ENCODE measurements around the gene IL17F. TPM values are rescaled to one million over a fixed set of nuclear protein-coding genes. Genes with fewer than 3 reads are reported as not detected.

The IL17F gene
- total RNA-seq, 1 experiment from 2014 or later, result not detected

- POLR2A ChIA-PET, result no interaction called here
- DNase-seq (ENCODE audit: low read depth, low spot score) (no peak), ATAC-seq (peak; percentile 31; the same call in 1 of the 2 replicates)
- H3K9me3 ChIP-seq (ENCODE audit: control insufficient read depth, insufficient read depth, low read depth, low read length), result no peaks in the 10 kb centered on the region
- intact Hi-C loops (cut with micrococcal nuclease; ENCODE audit: unreplicated experiment) (no loop called here), in situ Hi-C loops (cut with HindIII; ENCODE audit: low pct_unique_long_range_greater_than_20kb, low sequenced_read_pairs) (no loop called here)
- H3K4me1 ChIP-seq (ENCODE audit: control insufficient read depth, insufficient read depth, low read length), result no peaks in the 10 kb centered on the region
- no peak overlapping the region for H3K27ac ChIP-seq (ENCODE audit: low read length)
- H3K27me3 ChIP-seq (ENCODE audit: control insufficient read depth, insufficient read depth, low read length), result peaks cover 17% of the 10 kb centered on the region
- BruUV-seq (replicated peaks), result no TSS peak
- no peaks in the 10 kb centered on the region for H3K36me3 ChIP-seq (ENCODE audit: control insufficient read depth, insufficient read depth, low read length)
- CTCF ChIA-PET, result no interaction called here
- TF ChIP-seq POLR2AphosphoS5 (IDR thresholded peaks at IDR 0.05; ENCODE audit: low read depth, low read length), result no peak
- no peak for TF ChIP-seq CTCF (IDR thresholded peaks at IDR 0.05)
- no peak for TF ChIP-seq SIN3A (IDR thresholded peaks at IDR 0.05; ENCODE audit: borderline replicate concordance, insufficient read depth, low read depth, low read length)
- TF ChIP-seq TCF7L2 (IDR thresholded peaks at IDR 0.05; ENCODE audit: low read depth, low read length), result no peak
- no peak for TF ChIP-seq REST (IDR thresholded peaks at IDR 0.05; ENCODE audit: insufficient read depth in 1 of 2, low read depth in 2 of 2, low read length in 1 of 2)
- H3K4me3 ChIP-seq (ENCODE audit: low read depth in 2 of 2, low read length in 2 of 2), result no peak overlapping the region
Measured at GRCh38 chr6:52255434-52255833, 11.1 kb upstream of the IL17F start.

GRCh38 chr6:52254731-52255378 lies 10.6 kb upstream of the IL17F start:
- H3K9me3 ChIP-seq (ENCODE audit: control insufficient read depth, insufficient read depth, low read depth, low read length), result no peaks in the 10 kb centered on the region
- ChIA-PET CTCF (no interaction called here), POLR2A (no interaction called here)
- BruUV-seq (replicated peaks), result no TSS peak
- TF ChIP-seq POLR2AphosphoS5 (IDR thresholded peaks at IDR 0.05; ENCODE audit: low read depth, low read length) (no peak), SIN3A (IDR thresholded peaks at IDR 0.05; ENCODE audit: borderline replicate concordance, insufficient read depth, low read depth, low read length) (no peak), REST (IDR thresholded peaks at IDR 0.05; ENCODE audit: insufficient read depth in 1 of 2, low read depth in 2 of 2, low read length in 1 of 2) (no peak), TCF7L2 (IDR thresholded peaks at IDR 0.05; ENCODE audit: low read depth, low read length) (no peak)
- in situ Hi-C loops (cut with HindIII; ENCODE audit: low pct_unique_long_range_greater_than_20kb, low sequenced_read_pairs) (no loop called here), intact Hi-C loops (cut with micrococcal nuclease; ENCODE audit: unreplicated experiment) (no loop called here)
- H3K4me3 ChIP-seq (ENCODE audit: low read depth in 2 of 2, low read length in 2 of 2), result no peak overlapping the region
- ATAC-seq (no peak), DNase-seq (ENCODE audit: low read depth, low spot score) (no peak)
- H3K36me3 ChIP-seq (ENCODE audit: control insufficient read depth, insufficient read depth, low read length), result no peaks in the 10 kb centered on the region
- no peaks in the 10 kb centered on the region for H3K4me1 ChIP-seq (ENCODE audit: control insufficient read depth, insufficient read depth, low read length)
- H3K27ac ChIP-seq (ENCODE audit: low read length), result no peak overlapping the region
- H3K27me3 ChIP-seq (ENCODE audit: control insufficient read depth, insufficient read depth, low read length), result peaks cover 17% of the 10 kb centered on the region

Data from Panc1 (cell line).